ENCODE data around the gene FOXO3.

GRCh38 chr6:108666656-108667260 lies 106.0 kb downstream of the FOXO3 start:
- no peak for TF ChIP-seq POLR2A (IDR thresholded peaks at IDR 0.05)
- TF ChIP-seq, protein P1, sequence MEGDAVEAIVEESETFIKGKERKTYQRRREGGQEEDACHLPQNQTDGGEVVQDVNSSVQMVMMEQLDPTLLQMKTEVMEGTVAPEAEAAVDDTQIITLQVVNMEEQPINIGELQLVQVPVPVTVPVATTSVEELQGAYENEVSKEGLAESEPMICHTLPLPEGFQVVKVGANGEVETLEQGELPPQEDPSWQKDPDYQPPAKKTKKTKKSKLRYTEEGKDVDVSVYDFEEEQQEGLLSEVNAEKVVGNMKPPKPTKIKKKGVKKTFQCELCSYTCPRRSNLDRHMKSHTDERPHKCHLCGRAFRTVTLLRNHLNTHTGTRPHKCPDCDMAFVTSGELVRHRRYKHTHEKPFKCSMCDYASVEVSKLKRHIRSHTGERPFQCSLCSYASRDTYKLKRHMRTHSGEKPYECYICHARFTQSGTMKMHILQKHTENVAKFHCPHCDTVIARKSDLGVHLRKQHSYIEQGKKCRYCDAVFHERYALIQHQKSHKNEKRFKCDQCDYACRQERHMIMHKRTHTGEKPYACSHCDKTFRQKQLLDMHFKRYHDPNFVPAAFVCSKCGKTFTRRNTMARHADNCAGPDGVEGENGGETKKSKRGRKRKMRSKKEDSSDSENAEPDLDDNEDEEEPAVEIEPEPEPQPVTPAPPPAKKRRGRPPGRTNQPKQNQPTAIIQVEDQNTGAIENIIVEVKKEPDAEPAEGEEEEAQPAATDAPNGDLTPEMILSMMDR (IDR thresholded peaks at IDR 0.05), result no peak

Data from breast epithelium (tissue), 3 donors.